Dermis microvascular lymphatic vessel endothelial cell (primary cell): Measurements from ENCODE around the gene METTL13. TPM values are rescaled to one million over a fixed set of nuclear protein-coding genes. Genes with fewer than 3 reads are reported as not detected.

Experiments used
- DNase-seq, 2 donors: peaks; one replicate each; pipeline versions ENCODE4 v3.0.0 to v3.0.0-alpha.2; 2010; ENCODE audit warnings: low read depth in 2 of 2
- total RNA-seq: library from RNA; depleted of rRNA; stranded (reverse); fragments of >200 nt; gene quantifications from 2 replicates; pipeline ENCODE4 v1.2.1, GENCODE V29; 2014

Gene METTL13
- total RNA-seq, 1 donor from 2014 or later: 19.4 TPM

DNA sequence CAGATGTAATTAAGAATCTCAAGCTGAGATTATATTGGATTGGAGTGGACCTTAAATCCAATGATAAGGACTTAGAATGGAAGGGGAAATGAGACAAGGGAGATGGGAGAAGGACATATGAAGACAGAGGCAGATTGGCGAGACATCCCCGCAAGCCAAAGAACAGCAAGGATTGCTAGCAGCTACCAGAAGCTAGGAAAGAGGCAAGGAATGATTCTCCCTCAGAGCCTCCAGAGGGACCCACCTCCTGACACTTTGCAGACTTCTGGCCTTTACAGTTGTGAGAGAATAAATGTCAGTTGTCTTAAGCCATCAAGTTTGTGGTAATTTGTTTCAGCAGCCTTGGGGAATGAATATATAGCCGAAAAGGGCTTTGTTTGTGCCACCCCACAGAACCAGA is 20.7 kb downstream of the METTL13 start:
- no peak for DNase-seq

DNA sequence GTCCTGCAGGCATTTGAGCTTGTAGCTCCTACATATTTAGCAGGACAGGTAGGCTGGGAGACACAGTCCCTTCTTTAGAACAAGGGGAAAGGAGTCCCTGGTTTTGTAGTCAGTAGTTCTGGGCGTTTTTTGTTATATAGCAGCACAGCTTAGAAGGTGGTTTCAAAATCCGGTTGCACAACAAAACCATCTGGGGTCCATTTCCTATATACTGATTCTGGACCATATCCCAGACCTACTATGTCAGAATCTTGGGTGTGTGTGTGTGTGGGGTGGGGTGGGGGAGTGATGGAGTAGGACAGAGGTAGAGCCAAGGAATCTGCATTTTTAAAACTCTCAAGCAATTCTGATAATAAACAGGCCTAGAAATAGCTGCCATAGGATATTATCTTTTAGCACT is 21.6 kb downstream of the METTL13 start:
- no peak for DNase-seq

DNA sequence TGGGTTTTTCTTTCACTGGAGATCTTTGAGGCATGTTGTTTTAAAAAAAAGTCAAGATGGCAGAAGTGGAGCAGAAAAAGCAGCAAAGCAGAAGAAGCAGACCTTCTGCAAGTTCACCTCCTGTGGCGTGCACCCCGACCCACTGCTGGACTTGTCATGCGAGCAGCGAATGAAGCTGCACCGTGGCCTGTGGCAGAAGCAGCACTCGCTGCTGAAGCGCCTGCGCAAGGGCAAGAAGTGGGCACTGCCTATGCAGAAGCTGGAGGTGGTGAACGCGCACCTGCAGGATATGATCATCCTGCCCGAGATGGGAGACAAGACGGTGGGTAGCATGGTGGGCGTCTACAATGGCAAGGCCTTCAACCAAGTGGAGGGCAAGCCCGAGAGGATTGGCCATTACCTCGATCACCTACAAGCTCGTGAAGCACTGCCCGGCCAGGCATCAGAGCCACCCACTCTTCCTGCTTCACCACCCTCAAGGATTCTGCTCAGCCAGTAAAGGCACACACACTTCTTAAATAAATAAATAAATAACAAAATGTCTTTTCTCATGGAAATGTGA is 22.1 kb downstream of the METTL13 start:
- DNase-seq: no peak

DNA sequence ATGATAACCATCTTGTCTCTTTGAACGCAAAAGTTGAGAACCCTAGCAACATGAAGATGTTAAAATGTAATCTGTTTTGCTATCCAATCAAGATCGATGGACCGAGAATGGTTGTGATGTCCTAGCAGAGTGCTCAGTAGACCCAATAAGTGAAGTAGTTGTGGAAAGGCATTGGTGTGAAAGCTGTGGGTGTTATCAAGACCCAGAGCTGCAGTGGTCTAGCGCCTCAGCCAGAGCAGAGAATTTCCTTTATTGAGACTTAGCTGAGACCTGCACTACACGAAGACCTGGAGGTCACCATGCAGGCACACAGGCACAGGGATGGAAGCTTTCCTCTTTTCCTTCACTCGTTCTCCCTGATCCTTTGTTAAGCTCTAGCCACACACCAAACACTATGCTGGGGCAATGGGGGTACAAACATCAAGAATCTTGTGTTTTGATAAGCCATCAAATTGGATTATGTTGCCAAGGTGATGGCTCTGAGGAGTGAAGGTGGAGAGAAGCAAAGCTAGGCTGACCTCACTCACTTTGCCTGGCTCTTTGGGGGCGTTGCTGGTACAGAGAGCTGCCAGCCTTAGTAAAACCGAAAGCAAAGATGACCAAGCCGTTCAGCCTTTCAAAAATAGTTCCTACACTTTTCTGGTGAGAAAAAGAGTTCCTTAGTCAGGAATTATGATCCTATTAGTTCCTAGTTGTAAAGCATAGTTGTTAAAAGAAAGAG is 24.1 kb downstream of the METTL13 start:
- DNase-seq: no peak

DNA sequence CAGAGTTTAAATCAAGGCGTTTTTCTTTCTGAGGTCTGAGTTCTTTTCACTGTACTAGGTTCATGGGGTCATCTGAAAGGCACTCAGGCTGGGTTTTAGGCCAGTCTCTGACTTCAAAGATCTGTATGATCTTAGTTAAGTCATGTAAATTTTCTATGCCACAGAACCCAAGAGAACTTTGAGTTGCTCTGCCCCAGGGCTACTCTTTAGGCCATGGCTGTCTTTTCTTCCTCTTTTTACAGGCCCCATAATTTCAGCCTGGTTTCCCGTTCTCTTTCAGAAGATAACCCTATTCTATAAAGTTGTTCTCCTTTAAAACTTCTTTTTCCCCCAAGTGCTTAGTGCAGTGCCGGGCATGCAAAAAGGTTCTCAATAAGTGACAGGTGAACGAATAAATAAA is 26.1 kb downstream of the METTL13 start:
- no peak for DNase-seq

DNA sequence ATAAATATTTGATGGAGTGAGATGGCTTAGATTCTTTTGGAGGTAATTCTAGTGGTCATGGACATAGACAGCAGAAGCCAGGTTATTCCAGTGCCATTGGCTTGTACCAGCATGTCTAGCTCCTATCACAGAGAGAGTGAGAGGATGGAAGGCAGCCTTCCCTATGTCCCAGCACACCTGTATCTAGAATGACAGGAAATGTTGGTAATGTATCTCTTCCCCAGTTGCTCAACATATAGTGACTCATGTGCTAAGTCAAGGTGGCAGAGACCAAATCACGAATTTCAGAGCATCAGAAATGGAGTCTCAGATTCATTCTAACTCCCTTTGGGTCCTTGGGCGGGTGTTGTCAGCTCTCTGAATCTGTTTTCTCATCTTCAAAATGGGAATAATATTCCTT is 28.4 kb downstream of the METTL13 start:
- no peak for DNase-seq

GRCh38 chr1:171811672-171812071 is 30.2 kb downstream of the METTL13 start:
- no peak for DNase-seq

- no peak for DNase-seq
These were observed 33.2 kb downstream of the METTL13 start for GRCh38 chr1:171814692-171815091.

- no peak for DNase-seq
These were observed 34.9 kb downstream of the METTL13 start for GRCh38 chr1:171816300-171816901.

DNA sequence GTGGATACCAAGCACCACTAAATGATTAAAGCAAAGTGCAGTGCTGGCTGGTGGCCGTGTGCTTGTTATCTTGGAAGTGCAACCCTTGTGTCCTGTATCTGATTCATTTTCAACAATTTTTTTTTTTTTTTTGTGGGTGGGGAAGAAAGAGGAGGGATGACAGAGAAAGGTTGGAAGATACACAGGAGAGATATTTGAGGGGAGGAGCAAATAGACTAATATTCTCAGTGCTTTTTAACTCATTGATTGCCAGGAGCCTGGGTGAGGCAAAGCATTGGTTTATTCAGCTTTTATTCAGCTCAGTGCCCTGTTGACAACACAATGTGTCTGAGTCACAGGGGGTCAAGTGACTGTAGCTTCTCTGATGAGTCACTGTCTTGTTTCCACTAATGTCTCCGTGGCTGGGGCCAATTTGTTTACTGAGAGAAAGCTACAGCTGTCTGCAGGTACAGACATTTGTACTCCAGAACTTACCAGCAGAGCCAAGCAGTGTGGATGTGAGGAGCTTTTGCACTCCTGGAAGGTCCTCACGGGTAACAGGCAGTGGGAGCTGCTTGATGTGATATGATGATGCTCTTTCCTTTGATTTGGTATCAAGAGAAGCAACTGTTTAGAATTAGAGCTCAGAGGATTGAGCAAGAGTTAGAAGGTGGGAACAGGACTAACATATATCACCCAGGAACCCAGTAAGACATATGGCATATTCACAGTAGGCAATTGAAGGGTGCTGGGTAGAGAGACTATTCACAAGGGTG is 36.2 kb downstream of the METTL13 start:
- DNase-seq: peak; percentile 9 to 84

DNA sequence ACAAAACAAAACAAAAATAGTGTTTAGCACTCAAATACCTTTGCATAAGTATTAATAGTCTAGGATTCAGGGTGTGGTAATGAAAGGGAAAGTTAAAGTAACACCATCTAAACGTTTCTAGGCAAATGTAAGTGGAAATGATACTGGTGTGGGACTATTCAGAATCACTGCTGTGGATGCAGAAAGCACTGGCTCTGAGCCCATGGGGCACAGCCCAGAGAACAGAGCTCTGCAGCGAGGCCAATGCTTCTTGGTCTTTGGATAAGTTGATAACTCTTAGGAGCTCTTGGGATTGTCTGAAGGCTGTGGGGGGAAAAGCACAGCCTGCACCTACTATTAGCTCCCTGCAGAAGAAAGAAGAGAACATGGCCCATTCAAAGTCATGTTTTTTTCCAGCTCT is 38.5 kb downstream of the METTL13 start:
- DNase-seq: no peak

- no peak for DNase-seq
These were observed 45.5 kb downstream of the METTL13 start for GRCh38 chr1:171826973-171827372.

GRCh38 chr1:171828794-171829193 is 47.3 kb downstream of the METTL13 start:
- DNase-seq: no peak

GRCh38 chr1:171833091-171833825 is 51.8 kb downstream of the METTL13 start:
- no peak for DNase-seq

DNA sequence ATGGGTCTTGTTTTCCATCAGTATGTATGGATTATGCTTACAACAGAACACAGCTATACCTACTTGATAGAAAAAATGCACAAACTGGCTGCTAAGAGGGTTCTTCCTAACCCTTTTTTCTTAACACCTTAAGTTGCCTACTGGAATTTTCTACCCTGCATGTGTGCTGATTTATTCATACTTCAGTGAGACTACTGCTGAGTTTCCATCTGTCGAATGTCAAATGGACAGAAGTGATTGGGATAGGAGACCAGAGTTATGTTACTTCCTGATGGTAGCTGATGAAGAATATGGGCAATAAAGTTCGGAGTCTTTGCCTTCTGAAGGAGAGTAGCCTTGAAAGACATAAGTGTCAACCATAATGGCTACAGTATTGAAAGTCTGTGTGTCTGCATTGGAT is 53.4 kb downstream of the METTL13 start:
- no peak for DNase-seq

GRCh38 chr1:171835891-171836290 is 54.4 kb downstream of the METTL13 start:
- no peak for DNase-seq

DNA sequence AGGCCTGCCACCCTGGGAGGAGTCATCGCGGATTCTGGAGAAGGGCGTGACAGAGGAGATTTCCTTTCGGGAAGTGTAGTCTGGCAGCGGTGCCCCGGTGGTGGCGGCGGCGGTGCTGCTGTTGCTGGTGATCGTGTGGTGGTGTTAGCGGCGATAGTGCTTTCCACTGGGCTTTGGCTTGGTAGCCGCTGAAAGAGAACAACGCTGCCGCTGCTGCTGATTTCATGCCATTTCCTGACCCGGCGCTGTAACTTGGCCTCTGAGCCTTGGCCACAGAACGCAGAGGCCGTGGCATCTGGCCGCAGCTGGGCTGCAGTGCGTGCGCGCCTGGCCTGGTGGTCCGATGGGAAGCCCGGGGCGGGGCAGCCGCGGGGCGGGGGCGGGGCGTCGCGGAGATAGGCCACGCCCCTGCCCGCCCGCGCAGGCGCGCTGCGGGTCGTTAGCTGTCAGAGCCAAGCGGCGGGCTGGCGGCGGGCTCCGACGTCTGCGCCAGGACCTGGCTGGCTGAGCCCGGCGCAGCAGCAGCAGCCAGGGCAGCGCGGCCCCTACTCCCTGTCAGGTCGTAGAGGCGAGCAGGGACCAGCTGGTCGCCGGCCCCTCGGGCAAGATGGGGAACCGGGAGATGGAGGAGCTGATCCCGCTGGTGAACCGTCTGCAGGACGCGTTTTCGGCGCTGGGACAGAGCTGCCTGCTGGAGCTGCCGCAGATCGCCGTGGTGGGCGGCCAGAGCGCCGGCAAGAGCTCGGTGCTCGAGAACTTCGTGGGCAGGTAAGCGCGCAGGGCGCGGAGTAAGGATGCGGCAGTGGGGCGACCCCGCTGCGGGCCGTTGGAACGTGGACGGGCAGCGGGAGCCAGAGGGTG is 59.8 kb downstream of the METTL13 start, which contains the start of gene DNM3:
Gene DNM3, plus strand, starts transcription at position 449 of the 861 bp plus-strand sequence. Its CDS starts 159 bp downstream, at position 608.
- peak; percentile 65 to 81 for DNase-seq

- DNase-seq: no peak
These were observed 60.7 kb downstream of the METTL13 start for GRCh38 chr1:171841931-171842761.

DNA sequence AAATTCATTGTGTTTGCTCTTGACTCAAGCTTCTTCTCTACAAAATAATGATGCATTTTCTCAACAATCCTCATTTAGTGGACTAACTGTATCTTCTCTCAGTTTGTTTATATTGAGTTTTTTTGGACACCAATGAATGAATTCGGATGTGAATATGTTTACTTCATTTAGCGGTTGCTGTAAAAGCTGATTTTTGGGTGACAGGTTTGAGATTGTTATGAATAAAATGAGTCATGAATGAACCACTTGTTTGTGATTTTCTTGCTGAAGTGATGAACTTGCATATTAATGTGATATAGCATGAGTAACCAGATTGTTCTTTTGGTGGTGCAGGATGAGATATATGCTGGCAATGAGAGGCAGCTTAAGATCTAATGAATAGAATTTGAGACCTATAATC is 62.9 kb downstream of the METTL13 start:
- DNase-seq: no peak

GRCh38 chr1:171845998-171846397 is 64.5 kb downstream of the METTL13 start:
- DNase-seq: no peak
